Measurements from ENCODE around the gene TEX35. TPM values are rescaled to one million over a fixed set of nuclear protein-coding genes. Genes with fewer than 3 reads are reported as not detected.

The TEX35 gene
- total RNA-seq, 1 donor from 2014 or later, result not detected

- Mint-ChIP-seq H3K27ac (no peak overlapping the region), H3K36me3 (ENCODE audit: low read depth) (no peaks in the 10 kb centered on the region), H3K4me3 (no peak overlapping the region), H3K4me1 (no peaks in the 10 kb centered on the region), H3K27me3 (peaks cover 5% of the 10 kb centered on the region), H3K9me3 (no peaks in the 10 kb centered on the region)
- DNase-seq, result no peak
- intact Hi-C loops (cut with micrococcal nuclease), result no loop called here
Observed at GRCh38 chr1:178487070-178487615, 25.8 kb upstream of the TEX35 start.

GRCh38 chr1:178488393-178488792 is 24.5 kb upstream of the TEX35 start:
- Mint-ChIP-seq H3K4me3 (no peak overlapping the region), H3K27ac (no peak overlapping the region), H3K36me3 (ENCODE audit: low read depth) (no peaks in the 10 kb centered on the region), H3K9me3 (no peaks in the 10 kb centered on the region), H3K4me1 (no peaks in the 10 kb centered on the region), H3K27me3 (peaks cover 5% of the 10 kb centered on the region)
- intact Hi-C loops (cut with micrococcal nuclease), result no loop called here
- no peak for DNase-seq

- no peaks in the 10 kb centered on the region for H3K4me1 Mint-ChIP-seq
- DNase-seq, result no peak
- no peak overlapping the region for H3K4me3 Mint-ChIP-seq
- H3K36me3 Mint-ChIP-seq (ENCODE audit: low read depth), result no peaks in the 10 kb centered on the region
- peaks cover 5% of the 10 kb centered on the region for H3K27me3 Mint-ChIP-seq
- no peaks in the 10 kb centered on the region for H3K9me3 Mint-ChIP-seq
- intact Hi-C loops (cut with micrococcal nuclease), result no loop called here
- H3K27ac Mint-ChIP-seq, result no peak overlapping the region
Observed at GRCh38 chr1:178489399-178489798, 23.5 kb upstream of the TEX35 start.

GRCh38 chr1:178490136-178490535 is 22.8 kb upstream of the TEX35 start:
- no peaks in the 10 kb centered on the region for H3K9me3 Mint-ChIP-seq
- DNase-seq, result no peak
- H3K27ac Mint-ChIP-seq, result no peak overlapping the region
- no peaks in the 10 kb centered on the region for H3K4me1 Mint-ChIP-seq
- no peak overlapping the region for H3K4me3 Mint-ChIP-seq
- peaks cover 5% of the 10 kb centered on the region for H3K27me3 Mint-ChIP-seq
- intact Hi-C loops (cut with micrococcal nuclease), result no loop called here
- no peaks in the 10 kb centered on the region for H3K36me3 Mint-ChIP-seq (ENCODE audit: low read depth)

- no peaks in the 10 kb centered on the region for H3K4me1 Mint-ChIP-seq
Observed at GRCh38 chr1:178490967-178491366, 21.9 kb upstream of the TEX35 start.

GRCh38 chr1:178491721-178492120 is 21.2 kb upstream of the TEX35 start:
- DNase-seq, result no peak
- peaks cover 5% of the 10 kb centered on the region for H3K27me3 Mint-ChIP-seq
- H3K27ac Mint-ChIP-seq, result no peak overlapping the region
- H3K36me3 Mint-ChIP-seq (ENCODE audit: low read depth), result no peaks in the 10 kb centered on the region
- H3K9me3 Mint-ChIP-seq, result no peaks in the 10 kb centered on the region
- H3K4me1 Mint-ChIP-seq, result no peaks in the 10 kb centered on the region
- intact Hi-C loops (cut with micrococcal nuclease), result no loop called here
- H3K4me3 Mint-ChIP-seq, result no peak overlapping the region

More at GRCh38 chr1:178490967-178491366, 21.9 kb upstream of the TEX35 start:
- Mint-ChIP-seq H3K27me3 (peaks cover 5% of the 10 kb centered on the region), H3K36me3 (ENCODE audit: low read depth) (no peaks in the 10 kb centered on the region), H3K9me3 (no peaks in the 10 kb centered on the region), H3K27ac (no peak overlapping the region), H3K4me3 (no peak overlapping the region)
- no peak for DNase-seq
- intact Hi-C loops (cut with micrococcal nuclease), result no loop called here

GRCh38 chr1:178492341-178492740 is 20.6 kb upstream of the TEX35 start:
- intact Hi-C loops (cut with micrococcal nuclease), result no loop called here
- Mint-ChIP-seq H3K27me3 (peaks cover 4% of the 10 kb centered on the region), H3K4me1 (no peaks in the 10 kb centered on the region)

GRCh38 chr1:178493301-178493741 is 19.6 kb upstream of the TEX35 start:
- Mint-ChIP-seq H3K4me1 (no peaks in the 10 kb centered on the region), H3K36me3 (ENCODE audit: low read depth) (no peaks in the 10 kb centered on the region), H3K4me3 (no peak overlapping the region), H3K27me3 (no peaks in the 10 kb centered on the region), H3K27ac (no peak overlapping the region), H3K9me3 (no peaks in the 10 kb centered on the region)
- intact Hi-C loops (cut with micrococcal nuclease), result no loop called here
- no peak for DNase-seq

More at GRCh38 chr1:178492341-178492740, 20.6 kb upstream of the TEX35 start:
- DNase-seq, result no peak
- Mint-ChIP-seq H3K36me3 (ENCODE audit: low read depth) (no peaks in the 10 kb centered on the region), H3K9me3 (no peaks in the 10 kb centered on the region), H3K27ac (no peak overlapping the region), H3K4me3 (no peak overlapping the region)

- Mint-ChIP-seq H3K4me1 (no peaks in the 10 kb centered on the region), H3K27me3 (no peaks in the 10 kb centered on the region), H3K4me3 (no peak overlapping the region), H3K9me3 (no peaks in the 10 kb centered on the region), H3K36me3 (ENCODE audit: low read depth) (no peaks in the 10 kb centered on the region), H3K27ac (no peak overlapping the region)
- intact Hi-C loops (cut with micrococcal nuclease), result no loop called here
- DNase-seq, result no peak
Observed at GRCh38 chr1:178494569-178494971, 18.3 kb upstream of the TEX35 start.

- no peak overlapping the region for H3K4me3 Mint-ChIP-seq
- H3K27me3 Mint-ChIP-seq, result no peaks in the 10 kb centered on the region
- no peaks in the 10 kb centered on the region for H3K4me1 Mint-ChIP-seq
- no peaks in the 10 kb centered on the region for H3K36me3 Mint-ChIP-seq (ENCODE audit: low read depth)
- no peaks in the 10 kb centered on the region for H3K9me3 Mint-ChIP-seq
- no peak for DNase-seq
- H3K27ac Mint-ChIP-seq, result no peak overlapping the region
- intact Hi-C loops (cut with micrococcal nuclease), result no loop called here
Observed at GRCh38 chr1:178495158-178495557, 17.8 kb upstream of the TEX35 start.

GRCh38 chr1:178495741-178496409 is 17.0 kb upstream of the TEX35 start:
- Mint-ChIP-seq H3K27me3 (no peaks in the 10 kb centered on the region), H3K4me3 (no peak overlapping the region), H3K4me1 (no peaks in the 10 kb centered on the region), H3K36me3 (ENCODE audit: low read depth) (no peaks in the 10 kb centered on the region), H3K27ac (no peak overlapping the region), H3K9me3 (no peaks in the 10 kb centered on the region)
- intact Hi-C loops (cut with micrococcal nuclease), result no loop called here
- DNase-seq, result no peak

- no peak for DNase-seq
- Mint-ChIP-seq H3K4me3 (no peak within 1 kb of the TSS), H3K27me3 (no peaks in the 10 kb centered on the region), H3K36me3 (ENCODE audit: low read depth) (no peaks in the 10 kb centered on the region), H3K4me1 (no peaks in the 10 kb centered on the region), H3K9me3 (no peaks in the 10 kb centered on the region), H3K27ac (no peak within 1 kb of the TSS)
- intact Hi-C loops (cut with micrococcal nuclease), result no loop called here
Observed at GRCh38 chr1:178496410-178497135, 16.3 kb upstream of the TEX35 start, which contains the start of gene CLEC20A. TSS of gene CLEC20A (minus strand) at chr1:178496964. CDS start at chr1:178496939, 25 bp downstream.

- Mint-ChIP-seq H3K27me3 (no peaks in the 10 kb centered on the region), H3K9me3 (no peaks in the 10 kb centered on the region), H3K36me3 (ENCODE audit: low read depth) (no peaks in the 10 kb centered on the region), H3K4me3 (no peak overlapping the region), H3K4me1 (no peaks in the 10 kb centered on the region), H3K27ac (no peak overlapping the region)
- DNase-seq, result no peak
- intact Hi-C loops (cut with micrococcal nuclease), result no loop called here
Observed at GRCh38 chr1:178497903-178498478, 14.9 kb upstream of the TEX35 start.

All from activated CD4-positive, alpha-beta T cell treated with anti-CD3 and anti-CD28 coated beads, Interleukin-2, amount 10 ng/mL, durations not matched to agents 24 days and 14 days (primary cell).